ENCODE results near the gene IFNL4. TPM values are rescaled to one million over a fixed set of nuclear protein-coding genes. Genes with fewer than 3 reads are reported as not detected.
A peak's percentile ranks its signal among the peaks of the same experiment; 100 is the strongest.
"Not testable (repeated sequence)": the region's sequence is repeated elsewhere in the genome, so short reads cannot be mapped to it uniquely, and the experiment has no call there.

IFNL4 gene
- total and polyA plus RNA-seq, 8 donors: 0.09 TPM; not detected in 7

- DNase-seq: no peak
- no peaks in the 10 kb centered on the region for H3K36me3 ChIP-seq
- ATAC-seq: no peak
- FAIRE-seq: no peak
- H3K4me3 ChIP-seq: no peak overlapping the region
- intact Hi-C loops (cut with DNase I): no loop called here
- H3K27ac ChIP-seq: no peak overlapping the region
- peaks cover 0 to 2% (median 0%) of the 10 kb centered on the region in 4 donors for H3K27me3 ChIP-seq
- H3K9me3 ChIP-seq: no peaks in the 10 kb centered on the region
- WGBS, 2 donors: 80 to 89% methylated on average over 5 of the region's 5 CpGs
- H3K4me1 ChIP-seq: no peaks in the 10 kb centered on the region
- TF ChIP-seq, protein P1, sequence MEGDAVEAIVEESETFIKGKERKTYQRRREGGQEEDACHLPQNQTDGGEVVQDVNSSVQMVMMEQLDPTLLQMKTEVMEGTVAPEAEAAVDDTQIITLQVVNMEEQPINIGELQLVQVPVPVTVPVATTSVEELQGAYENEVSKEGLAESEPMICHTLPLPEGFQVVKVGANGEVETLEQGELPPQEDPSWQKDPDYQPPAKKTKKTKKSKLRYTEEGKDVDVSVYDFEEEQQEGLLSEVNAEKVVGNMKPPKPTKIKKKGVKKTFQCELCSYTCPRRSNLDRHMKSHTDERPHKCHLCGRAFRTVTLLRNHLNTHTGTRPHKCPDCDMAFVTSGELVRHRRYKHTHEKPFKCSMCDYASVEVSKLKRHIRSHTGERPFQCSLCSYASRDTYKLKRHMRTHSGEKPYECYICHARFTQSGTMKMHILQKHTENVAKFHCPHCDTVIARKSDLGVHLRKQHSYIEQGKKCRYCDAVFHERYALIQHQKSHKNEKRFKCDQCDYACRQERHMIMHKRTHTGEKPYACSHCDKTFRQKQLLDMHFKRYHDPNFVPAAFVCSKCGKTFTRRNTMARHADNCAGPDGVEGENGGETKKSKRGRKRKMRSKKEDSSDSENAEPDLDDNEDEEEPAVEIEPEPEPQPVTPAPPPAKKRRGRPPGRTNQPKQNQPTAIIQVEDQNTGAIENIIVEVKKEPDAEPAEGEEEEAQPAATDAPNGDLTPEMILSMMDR (IDR thresholded peaks at IDR 0.05): no peak
These were observed 2.4 kb upstream of the IFNL4 start for GRCh38 chr19:39251081-39251480.

DNA sequence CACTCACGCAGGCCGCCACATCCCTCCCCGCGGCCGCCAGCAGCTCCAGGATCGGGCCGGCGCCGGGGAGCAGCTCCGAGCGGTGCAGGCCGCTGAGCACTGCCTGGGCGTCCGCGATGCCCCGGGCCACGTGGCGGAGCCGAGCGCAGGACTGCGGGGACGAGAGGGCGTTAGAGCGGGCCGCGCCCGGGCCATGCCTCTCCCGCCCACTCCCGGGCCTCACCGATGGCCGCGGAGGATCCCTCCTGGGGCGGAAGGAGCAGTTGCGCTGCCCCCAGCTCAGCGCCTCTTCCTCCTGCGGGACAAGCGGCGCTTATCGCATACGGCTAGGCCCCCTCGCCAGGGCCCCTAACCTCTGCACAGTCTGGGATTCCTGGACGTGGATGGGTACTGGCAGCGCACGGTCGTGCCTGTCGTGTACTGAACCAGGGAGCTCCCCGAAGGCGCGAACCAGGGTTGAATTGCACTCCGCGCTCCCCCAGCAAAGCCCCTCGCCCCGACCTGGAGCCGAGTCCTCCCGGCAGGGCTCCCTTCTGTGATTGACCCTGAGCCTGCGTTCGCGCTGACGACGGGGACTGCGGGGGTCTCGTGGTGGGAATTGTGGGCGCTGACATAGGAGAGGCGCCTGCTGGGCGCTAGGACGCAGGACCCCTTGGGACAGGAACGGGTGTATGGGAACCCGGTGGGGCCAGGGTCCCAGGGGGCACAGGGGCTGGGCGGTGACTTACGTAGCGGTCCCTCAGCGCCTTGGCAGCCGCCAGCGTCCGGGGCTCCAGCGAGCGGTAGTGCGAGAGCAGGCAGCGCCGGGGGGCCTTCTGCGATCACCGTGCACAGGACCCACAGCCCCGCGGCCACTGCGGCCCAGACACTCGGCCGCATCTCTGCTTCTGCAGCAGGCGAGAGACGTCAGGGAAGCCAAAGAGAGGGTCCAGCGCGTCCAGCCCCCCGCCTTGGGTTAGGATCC lies 673 bp downstream of the IFNL4 start:
- peaks cover 0 to 2% (median 0%) of the 10 kb centered on the region in 4 donors for H3K27me3 ChIP-seq
- no peak for FAIRE-seq
- no peaks in the 10 kb centered on the region for H3K36me3 ChIP-seq
- H3K27ac ChIP-seq: no peak overlapping the region
- 27 to 30% methylated on average over 56 to 92 of the region's 92 CpGs for WGBS, 2 donors
- intact Hi-C loops (cut with DNase I): no loop called here
- peak overlapping the region in 1 of 4 donors; percentile 26 for H3K4me3 ChIP-seq
- peak; percentile 45 to 81 (median 68) for ATAC-seq
- no peaks in the 10 kb centered on the region for H3K4me1 ChIP-seq
- TF ChIP-seq, protein P1 (IDR thresholded peaks at IDR 0.05): no peak
- H3K9me3 ChIP-seq: no peaks in the 10 kb centered on the region
- peak in 3 of 6 donors; percentile 29 to 69 (median 64) for DNase-seq

DNA sequence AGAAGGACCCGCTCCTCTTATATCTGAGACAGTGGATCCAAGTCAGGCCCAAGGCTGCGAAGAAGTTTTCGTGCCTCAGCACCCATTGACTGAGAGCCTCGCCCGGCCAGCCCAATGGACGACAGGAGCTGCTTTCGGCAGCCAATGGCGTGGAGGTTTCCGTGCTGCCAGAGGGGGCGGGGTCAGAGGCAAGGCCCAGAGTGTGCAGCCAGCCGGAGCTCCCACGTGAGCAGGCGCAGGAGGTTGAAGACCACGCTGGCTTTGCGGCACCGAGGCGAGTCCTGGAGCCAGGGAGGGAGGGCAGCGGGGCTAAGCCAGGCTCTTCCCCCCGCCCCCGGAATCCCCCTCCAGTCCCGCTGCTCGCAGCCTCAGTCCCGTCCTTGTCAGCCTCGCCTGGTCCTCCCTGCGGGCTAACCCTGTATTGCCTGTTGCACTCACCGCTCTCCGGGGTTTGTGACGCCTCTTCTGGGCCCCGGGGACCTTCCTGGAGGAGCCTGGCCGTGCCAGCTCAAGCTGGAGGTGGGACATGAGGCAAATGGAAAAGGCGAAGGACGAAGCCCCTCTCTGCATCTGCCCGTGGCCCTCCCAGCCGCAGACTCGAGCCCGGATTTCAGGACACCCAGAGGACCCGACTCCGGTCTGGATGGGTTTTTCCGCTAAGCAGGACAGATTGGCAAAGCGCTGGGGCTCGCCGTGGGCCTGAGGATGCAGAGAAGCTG lies 1.5 kb downstream of the IFNL4 start:
- WGBS, 2 donors: 46% methylated on average over 39 to 42 of the region's 42 CpGs
- DNase-seq: peak in 3 of 6 donors; percentile 40 to 66 (median 57)
- TF ChIP-seq, protein P1 (IDR thresholded peaks at IDR 0.05): no peak
- H3K27ac ChIP-seq: no peak overlapping the region
- no peak for FAIRE-seq
- H3K36me3 ChIP-seq: no peaks in the 10 kb centered on the region
- peak in 3 of 4 donors; percentile 40 to 58 (median 51) for ATAC-seq
- no peaks in the 10 kb centered on the region for H3K4me1 ChIP-seq
- H3K4me3 ChIP-seq: peak overlapping the region in 1 of 4 donors; percentile 26
- H3K27me3 ChIP-seq: peaks cover 0 to 2% (median 0%) of the 10 kb centered on the region in 4 donors
- H3K9me3 ChIP-seq: no peaks in the 10 kb centered on the region
- intact Hi-C loops (cut with DNase I): no loop called here

DNA sequence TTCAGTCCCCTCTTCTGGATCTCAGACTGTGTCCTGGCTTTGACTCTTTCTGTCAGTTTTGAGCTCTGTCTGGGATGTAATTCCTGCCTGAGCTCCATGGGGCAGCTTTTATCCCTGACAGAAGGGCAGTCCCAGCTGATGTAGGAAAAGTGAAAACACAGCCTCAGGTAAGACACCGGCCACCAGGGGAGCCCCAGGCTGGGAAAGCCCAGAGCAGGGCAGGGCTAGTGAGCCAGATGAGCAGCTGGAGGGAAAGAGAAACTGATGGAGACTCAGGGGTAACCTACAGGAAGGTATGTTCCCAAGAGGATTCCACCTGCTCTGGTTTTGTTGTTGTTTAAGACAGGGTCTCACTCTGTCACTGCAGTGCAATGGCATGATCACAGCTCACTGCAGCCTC lies 3.5 kb downstream of the IFNL4 start:
- H3K27ac ChIP-seq; H3K4me1 ChIP-seq; H3K36me3 ChIP-seq; H3K9me3 ChIP-seq; FAIRE-seq; DNase-seq; H3K27me3 ChIP-seq; intact Hi-C loops (cut with DNase I); H3K4me3 ChIP-seq: not testable (repeated sequence)
- ATAC-seq: peak; percentile 72 to 84 (median 76)
- WGBS, 2 donors: no CpG with 5 or more reads among the region's 1 CpG

DNA sequence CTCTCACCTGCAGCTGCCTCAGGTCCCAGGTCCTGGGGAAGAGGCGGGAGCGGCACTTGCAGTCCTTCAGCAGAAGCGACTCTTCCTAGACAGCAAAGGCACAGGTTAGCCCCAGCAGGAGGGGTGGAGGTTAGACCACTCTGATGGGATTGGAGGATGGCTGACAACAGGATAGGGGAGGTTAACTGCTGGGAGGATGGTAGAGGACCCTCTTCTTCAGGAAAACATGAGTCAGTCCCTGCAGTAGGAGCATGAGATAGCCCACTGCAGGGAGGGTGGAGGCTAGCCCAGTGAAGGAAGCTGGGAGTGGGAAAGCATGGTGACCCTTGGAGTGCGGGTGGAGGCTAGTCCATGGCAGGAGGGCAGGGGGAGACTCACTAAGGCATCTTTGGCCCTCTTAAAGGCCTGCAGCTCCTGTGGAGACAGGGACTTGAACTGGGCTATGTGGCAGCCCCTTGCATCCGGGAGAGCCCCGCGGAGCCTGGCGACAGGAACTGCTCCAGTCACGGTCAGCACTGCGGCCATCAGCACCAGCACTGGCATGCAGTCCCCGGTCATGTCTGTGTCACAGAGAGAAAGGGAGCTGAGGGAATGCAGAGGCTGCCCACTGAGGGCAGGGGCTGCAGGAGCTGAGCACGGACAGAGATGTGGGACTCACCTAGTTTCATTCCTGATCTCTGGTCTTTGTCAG lies 4.1 kb downstream of the IFNL4 start, which contains the start of gene IFNL3:
TSS of gene IFNL3 (minus strand) at position 597 of the 691 bp plus-strand sequence. CDS start at position 558, 39 bp downstream.
- DNase-seq; H3K9me3 ChIP-seq; H3K27me3 ChIP-seq; H3K4me1 ChIP-seq; H3K4me3 ChIP-seq; ATAC-seq; FAIRE-seq; intact Hi-C loops (cut with DNase I); H3K36me3 ChIP-seq; H3K27ac ChIP-seq: not testable (repeated sequence)
- WGBS, 2 donors: 90 to 91% methylated on average over 8 to 12 of the region's 12 CpGs

DNA sequence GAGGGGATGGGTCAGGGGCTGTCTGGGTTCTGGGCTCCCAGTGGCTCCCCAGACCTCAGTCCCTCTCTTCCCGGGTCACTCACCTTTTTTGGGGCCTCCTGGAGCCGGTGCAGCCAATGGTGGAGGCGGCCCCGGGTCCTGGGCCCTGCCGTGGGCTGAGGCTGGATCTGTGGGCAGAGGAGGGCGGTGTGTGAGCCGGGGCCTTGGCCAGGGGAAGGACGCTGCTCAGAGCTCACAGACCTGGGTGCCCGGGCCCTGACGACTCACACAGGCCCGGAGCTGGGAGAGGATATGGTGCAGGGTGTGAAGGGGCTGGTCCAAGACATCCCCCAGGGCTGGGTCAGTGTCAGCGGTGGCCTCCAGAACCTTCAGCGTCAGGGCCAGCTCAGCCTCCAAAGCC lies 4.9 kb downstream of the IFNL4 start:
- H3K36me3 ChIP-seq; ATAC-seq; H3K4me3 ChIP-seq; FAIRE-seq; H3K27me3 ChIP-seq; intact Hi-C loops (cut with DNase I); H3K27ac ChIP-seq; H3K4me1 ChIP-seq; H3K9me3 ChIP-seq: not testable (repeated sequence)
- DNase-seq: peak in 1 of 6 donors; percentile 38
- WGBS, 2 donors: 84 to 86% methylated on average over 13 of the region's 13 CpGs
